A673 (cell line): ENCODE data around the gene EIF5. TPM values are rescaled to one million over a fixed set of nuclear protein-coding genes. Genes with fewer than 3 reads are reported as not detected.

Experiments used
- BruUV-seq: library from RNA; stranded (reverse); fragments of 400-500 nt; replicated peaks from 2 replicates; lab custom pipeline; 2021; lab: Mats Ljungman, UMichigan
- CTCF ChIA-PET: fragments of 300-600 bp; sonication (Branson Sonifier 250); formaldehyde crosslinking; loops from one replicate; lab custom pipeline; 2022; ENCODE audit warnings: antibody characterized with exemption; lab: Charles Lee
- POLR2A ChIA-PET: fragments of 300-600 bp; sonication (Branson Sonifier 250); formaldehyde crosslinking; loops from one replicate; lab custom pipeline; 2022; ENCODE audit warnings: antibody characterized with exemption; ENCODE audit not compliant: low non-redundant PET; lab: Charles Lee
- DNase-seq: peaks from one replicate; pipeline ENCODE4 v3.0.0-alpha.2; 2015; ENCODE audit warnings: low spot score
- H3K27ac ChIP-seq: fragments of 200-600 bp; sonication (generic); 2 replicates; pipeline ENCODE4 v1.5.1; 2016; ENCODE audit warnings: mixed run types, low read depth, mild to moderate bottlenecking, mixed read lengths, antibody characterized with exemption, low read length; ENCODE audit not compliant: poor library complexity, severe bottlenecking
- H3K27me3 ChIP-seq: fragments of 200-600 bp; sonication (generic); replicated peaks from 2 replicates; pipeline ENCODE4 v1.6.1; 2017; ENCODE audit warnings: mixed run types, low read depth, mild to moderate bottlenecking, mixed read lengths, antibody characterized with exemption, low read length; ENCODE audit not compliant: insufficient read depth, poor library complexity
- H3K36me3 ChIP-seq: fragments of 200-600 bp; sonication (generic); 2 replicates; pipeline ENCODE4 v1.6.1; 2016; ENCODE audit warnings: mixed run types, mild to moderate bottlenecking, mixed read lengths, antibody characterized with exemption, low read length; ENCODE audit not compliant: insufficient read depth, poor library complexity, severe bottlenecking
- H3K4me1 ChIP-seq: fragments of 200-600 bp; sonication (generic); 2 replicates; pipeline ENCODE4 v1.6.1; 2017; ENCODE audit warnings: mixed run types, mild to moderate bottlenecking, mixed read lengths, antibody characterized with exemption, low read length; ENCODE audit not compliant: insufficient read depth, poor library complexity, severe bottlenecking
- H3K4me3 ChIP-seq: fragments of 200-600 bp; sonication (generic); 2 replicates; pipeline ENCODE4 v1.5.1; 2016; ENCODE audit warnings: low read depth, mixed run types, mild to moderate bottlenecking, mixed read lengths, low read length; ENCODE audit not compliant: poor library complexity, severe bottlenecking
- H3K9me3 ChIP-seq: fragments of 200-600 bp; sonication (generic); 2 replicates; pipeline ENCODE4 v1.6.1; 2016; ENCODE audit warnings: mixed run types, low read depth, mild to moderate bottlenecking, mixed read lengths, antibody characterized with exemption, low read length; ENCODE audit not compliant: poor library complexity, severe bottlenecking
- EZH2 ChIP-seq: fragments of 200-600 bp; sonication (generic); IDR thresholded peaks from 2 replicates; pipeline ENCODE4 v1.6.1; 2017; ENCODE audit warnings: borderline replicate concordance, low read depth, mild to moderate bottlenecking, mixed read lengths, antibody characterized with exemption, low read length; ENCODE audit not compliant: poor library complexity, severe bottlenecking
- intact Hi-C: fragments of 100-400 bp; cut with micrococcal nuclease; formaldehyde crosslinking; loops from one replicate; pipeline ENCODE4 v1.10.0; 2022; ENCODE audit not compliant: unreplicated experiment
- total RNA-seq: library from RNA; stranded (reverse); gene quantifications from 2 replicates; pipeline ENCODE4 v1.2.3, GENCODE V29; 2021
- TF ChIP-seq, protein P1 (sequence below): fragments of 300-800, 200-600 bp; sonication (generic); conservative IDR thresholded peaks from 2 replicates; pipeline ENCODE4 v1.5.1; 2017; ENCODE audit warnings: low read depth, mild to moderate bottlenecking, antibody characterized with exemption, low read length, moderate library complexity, mixed read lengths

The EIF5 gene
- total RNA-seq, 1 experiment from 2014 or later, result 446 TPM

DNA sequence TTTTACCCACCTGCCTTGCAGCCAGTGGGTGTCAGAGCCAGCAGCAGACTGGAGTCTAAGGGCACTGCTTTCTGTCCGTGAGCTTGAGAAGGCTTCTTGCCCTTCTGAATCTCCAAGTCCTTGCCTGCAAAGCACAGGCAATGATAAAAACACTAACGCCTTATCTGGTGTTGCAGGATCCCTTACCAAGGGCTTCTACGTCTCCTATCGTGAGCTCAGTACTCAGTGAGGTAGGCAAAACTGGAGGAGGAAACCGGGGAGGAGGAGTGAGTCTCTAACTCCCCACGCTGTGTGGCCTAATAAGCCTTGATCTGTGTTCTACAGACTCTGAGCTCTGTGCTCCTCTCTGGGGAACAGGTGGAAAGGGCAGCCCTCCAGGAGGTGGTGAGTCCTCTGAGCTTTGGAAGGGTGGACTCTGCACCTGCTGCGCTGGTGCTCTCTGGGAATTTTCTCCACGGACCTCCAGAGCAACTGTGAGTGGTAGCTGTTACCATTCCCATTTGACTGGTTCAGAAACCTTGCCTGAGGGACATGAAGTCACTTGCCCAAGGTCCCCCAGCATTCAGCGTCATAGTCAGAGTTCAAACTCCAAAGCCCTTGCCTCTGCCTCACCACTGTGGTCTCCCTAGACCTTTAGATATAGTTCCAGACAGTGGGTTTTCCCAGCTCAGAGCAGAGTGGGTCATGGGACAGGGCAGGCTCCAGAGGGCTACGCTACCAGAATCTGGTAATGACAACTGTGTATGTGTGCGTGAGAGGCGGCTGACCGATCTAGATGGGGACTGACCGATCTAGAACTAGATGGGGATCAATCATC, 44.2 kb downstream of the EIF5 start:
- DNase-seq, result no peak
- no peaks in the 10 kb centered on the region for H3K4me1 ChIP-seq
- CTCF ChIA-PET, result no interaction called here
- H3K27me3 ChIP-seq, result no peaks in the 10 kb centered on the region
- no peak for TF ChIP-seq EZH2
- TF ChIP-seq, protein P1, sequence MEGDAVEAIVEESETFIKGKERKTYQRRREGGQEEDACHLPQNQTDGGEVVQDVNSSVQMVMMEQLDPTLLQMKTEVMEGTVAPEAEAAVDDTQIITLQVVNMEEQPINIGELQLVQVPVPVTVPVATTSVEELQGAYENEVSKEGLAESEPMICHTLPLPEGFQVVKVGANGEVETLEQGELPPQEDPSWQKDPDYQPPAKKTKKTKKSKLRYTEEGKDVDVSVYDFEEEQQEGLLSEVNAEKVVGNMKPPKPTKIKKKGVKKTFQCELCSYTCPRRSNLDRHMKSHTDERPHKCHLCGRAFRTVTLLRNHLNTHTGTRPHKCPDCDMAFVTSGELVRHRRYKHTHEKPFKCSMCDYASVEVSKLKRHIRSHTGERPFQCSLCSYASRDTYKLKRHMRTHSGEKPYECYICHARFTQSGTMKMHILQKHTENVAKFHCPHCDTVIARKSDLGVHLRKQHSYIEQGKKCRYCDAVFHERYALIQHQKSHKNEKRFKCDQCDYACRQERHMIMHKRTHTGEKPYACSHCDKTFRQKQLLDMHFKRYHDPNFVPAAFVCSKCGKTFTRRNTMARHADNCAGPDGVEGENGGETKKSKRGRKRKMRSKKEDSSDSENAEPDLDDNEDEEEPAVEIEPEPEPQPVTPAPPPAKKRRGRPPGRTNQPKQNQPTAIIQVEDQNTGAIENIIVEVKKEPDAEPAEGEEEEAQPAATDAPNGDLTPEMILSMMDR, result no peak
- no peak overlapping the region for H3K27ac ChIP-seq
- intact Hi-C loops, result no loop called here
- no peak overlapping the region for H3K4me3 ChIP-seq
- POLR2A ChIA-PET, result no interaction called here
- H3K9me3 ChIP-seq, result no peaks in the 10 kb centered on the region
- no peaks in the 10 kb centered on the region for H3K36me3 ChIP-seq
- BruUV-seq, result no TSS peak

DNA sequence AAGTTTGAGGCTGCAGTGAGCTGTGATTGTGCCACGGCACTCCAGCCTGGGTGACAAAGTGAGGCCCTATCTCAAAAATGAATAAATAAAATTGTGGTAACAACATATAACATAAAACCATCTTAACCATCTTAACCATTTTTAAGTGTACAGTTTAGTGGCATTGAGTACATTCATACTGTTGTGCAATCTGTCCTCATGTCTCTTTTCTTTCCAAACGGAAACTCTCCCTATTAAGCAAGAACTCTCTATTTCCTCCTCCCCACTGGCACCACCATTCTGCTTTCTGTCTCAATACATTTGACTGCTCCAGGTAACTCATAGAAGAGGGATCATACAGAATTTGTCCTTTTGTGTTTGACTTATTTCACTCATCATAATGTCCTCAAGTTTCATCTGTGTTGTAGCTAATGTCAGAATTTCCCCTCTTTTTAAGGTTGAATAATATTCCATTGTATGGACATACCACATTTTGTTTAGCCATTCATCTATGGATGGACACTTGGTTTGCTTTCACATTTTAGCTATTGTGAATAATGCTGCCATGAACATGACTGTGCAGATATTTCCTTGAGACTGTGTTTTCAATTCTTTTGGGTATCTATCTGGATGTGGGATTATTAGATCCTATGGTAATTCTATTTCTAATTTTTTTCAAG, 46.8 kb downstream of the EIF5 start:
- no peak for TF ChIP-seq EZH2
- TF ChIP-seq, protein P1, result no peak
- peaks cover 6% of the 10 kb centered on the region for H3K4me1 ChIP-seq
- H3K4me3 ChIP-seq, result no peak overlapping the region
- H3K27me3 ChIP-seq, result no peaks in the 10 kb centered on the region
- no peaks in the 10 kb centered on the region for H3K9me3 ChIP-seq
- no peak overlapping the region for H3K27ac ChIP-seq
- intact Hi-C loops, result no loop called here
- no peak for DNase-seq
- POLR2A ChIA-PET, result no interaction called here
- no peaks in the 10 kb centered on the region for H3K36me3 ChIP-seq
- BruUV-seq, result no TSS peak
- CTCF ChIA-PET, result no interaction called here

DNA sequence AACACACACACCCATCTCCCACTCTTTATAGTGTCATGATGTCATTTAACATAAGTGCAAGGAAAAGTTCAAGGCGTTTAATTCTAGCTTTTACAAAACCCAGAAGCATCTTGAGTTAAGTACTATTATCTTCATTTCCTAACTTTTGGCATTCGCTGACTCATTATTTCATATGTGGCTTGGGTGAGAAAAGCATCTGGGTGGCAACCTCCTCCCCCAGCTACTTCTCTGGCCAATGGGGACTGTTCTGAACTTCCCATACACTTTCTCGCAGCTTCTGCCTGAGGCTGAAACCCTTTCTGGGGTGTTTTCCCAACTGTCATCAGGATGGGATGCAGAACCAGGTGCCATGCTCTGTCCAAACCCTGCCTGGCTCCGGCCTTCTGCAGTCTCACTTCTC, 48.3 kb downstream of the EIF5 start:
- Histone ChIP-seq H3K36me3 (no peaks in the 10 kb centered on the region), H3K27me3 (no peaks in the 10 kb centered on the region), H3K27ac (no peak overlapping the region), H3K4me1 (peaks cover 10% of the 10 kb centered on the region), H3K9me3 (no peaks in the 10 kb centered on the region), H3K4me3 (no peak overlapping the region)
- intact Hi-C loops, result no loop called here
- no TSS peak for BruUV-seq
- CTCF ChIA-PET, result no interaction called here
- peak; percentile 35 for DNase-seq
- TF ChIP-seq, protein P1, result no peak
- TF ChIP-seq EZH2, result no peak
- POLR2A ChIA-PET, result no interaction called here
